Stimulated activated CD4-positive, alpha-beta T cell treated with anti-CD3 and anti-CD28 coated beads, TNF-alpha, amount 100 ng/mL, for 4 hours (primary cell): ENCODE data around the gene CBX6.

ENCODE experiments used
- DNase-seq, 3 experiments: peaks; one replicate each; pipeline ENCODE4 v3.0.0-alpha.2; 2020; ENCODE audit warnings: low read depth in 3 of 3

The CBX6 gene

DNA sequence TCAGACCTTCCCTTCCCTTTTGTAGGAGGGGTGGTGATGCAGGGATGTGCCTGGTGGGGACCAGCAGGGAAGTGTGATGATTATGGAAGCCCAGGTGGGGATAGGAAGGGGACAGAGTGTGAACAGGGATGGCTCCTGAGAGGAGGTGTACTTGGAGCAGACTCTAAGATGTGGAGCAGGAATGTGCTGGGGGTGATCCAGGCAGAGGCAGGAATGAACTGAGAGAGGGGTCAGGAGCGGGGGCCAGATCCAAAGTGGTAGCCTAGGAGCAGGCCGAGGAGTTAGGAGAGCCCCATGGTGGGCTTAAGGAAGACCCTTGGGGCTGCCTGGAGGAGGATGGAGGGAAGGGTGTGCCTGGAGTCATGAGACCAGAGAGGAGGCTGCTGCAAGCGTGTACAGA is 31.9 kb downstream of the CBX6 start:
- no peak for DNase-seq

GRCh38 chr22:38839686-38840085 is 32.3 kb downstream of the CBX6 start:
- DNase-seq: no peak

GRCh38 chr22:38837414-38837928 is 34.5 kb downstream of the CBX6 start:
- DNase-seq: no peak

- DNase-seq: no peak
These were observed 36.1 kb downstream of the CBX6 start for GRCh38 chr22:38835888-38836301.

DNA sequence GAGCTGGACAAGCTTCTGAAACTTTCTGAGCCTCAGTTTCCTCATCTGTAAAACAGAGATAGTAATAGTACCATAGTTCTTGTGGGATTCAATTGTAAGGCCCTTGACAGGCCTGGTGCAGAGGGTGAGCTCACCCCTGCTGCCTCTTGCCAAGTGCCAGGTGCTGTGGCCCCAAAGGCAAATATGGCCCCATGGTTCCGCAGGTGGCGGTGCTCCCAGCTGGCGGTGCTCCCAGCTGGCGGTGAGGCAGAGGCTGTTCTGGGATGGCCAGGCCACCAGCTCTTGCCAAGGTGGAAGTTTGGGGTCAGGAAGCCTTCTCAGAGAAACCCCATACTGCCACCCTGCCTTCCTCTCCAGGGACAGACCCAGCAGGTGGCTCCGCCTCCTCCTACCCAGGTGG is 37.0 kb downstream of the CBX6 start:
- DNase-seq: no peak

DNA sequence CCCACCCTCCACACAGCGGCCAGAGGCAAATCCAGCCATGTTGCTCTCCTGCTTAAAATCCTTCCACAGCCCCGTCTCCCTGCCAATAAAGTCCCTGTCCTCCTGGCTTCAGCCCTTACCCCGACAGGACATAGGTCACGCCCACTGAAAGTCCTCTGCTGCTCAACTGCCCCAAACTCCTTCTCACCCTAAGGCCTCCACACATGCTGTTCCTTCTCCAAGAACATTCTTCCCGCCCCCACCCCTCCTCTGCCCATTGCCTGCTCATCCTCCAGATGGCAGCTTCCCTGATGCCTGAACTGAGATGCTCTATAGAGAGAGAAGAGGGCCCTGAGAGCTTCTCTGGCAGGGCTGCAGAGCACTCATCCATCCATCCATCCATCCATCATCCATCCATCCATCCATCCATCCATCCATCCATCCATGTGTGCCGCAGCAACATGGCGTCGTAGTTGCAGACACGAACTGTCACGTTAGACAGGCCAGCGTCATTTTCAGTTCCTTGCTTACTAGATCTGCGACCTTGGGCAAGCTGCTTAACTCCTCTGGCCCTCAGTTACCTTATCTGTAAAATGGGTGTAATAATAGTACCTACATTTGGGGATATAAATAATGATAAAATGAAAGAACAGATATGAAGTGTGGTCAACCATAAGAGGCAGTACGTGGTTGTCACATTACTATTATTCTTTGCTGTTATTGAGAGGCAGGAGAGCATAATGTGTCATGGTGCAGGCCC is 37.6 kb downstream of the CBX6 start:
- no peak for DNase-seq

DNA sequence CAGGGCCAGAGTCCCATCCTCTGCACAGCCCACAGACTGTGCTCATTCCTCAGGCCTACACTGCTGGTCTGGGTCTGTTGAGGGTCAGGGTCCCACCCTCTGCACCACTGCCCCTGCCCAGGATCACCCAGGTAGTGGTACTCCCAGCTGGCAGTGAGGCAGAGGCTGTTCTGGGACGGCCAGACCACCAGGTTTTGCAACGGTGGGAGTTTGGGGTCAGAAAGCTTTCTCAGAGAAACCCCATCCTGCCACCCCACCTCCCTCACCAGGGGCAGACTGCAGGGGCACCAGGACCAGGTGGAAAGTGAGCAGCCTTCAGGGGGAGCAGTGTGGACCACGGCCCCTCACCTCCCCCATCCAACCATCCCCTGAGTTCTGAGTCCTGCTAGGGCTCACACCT is 39.0 kb downstream of the CBX6 start:
- no peak for DNase-seq

DNA sequence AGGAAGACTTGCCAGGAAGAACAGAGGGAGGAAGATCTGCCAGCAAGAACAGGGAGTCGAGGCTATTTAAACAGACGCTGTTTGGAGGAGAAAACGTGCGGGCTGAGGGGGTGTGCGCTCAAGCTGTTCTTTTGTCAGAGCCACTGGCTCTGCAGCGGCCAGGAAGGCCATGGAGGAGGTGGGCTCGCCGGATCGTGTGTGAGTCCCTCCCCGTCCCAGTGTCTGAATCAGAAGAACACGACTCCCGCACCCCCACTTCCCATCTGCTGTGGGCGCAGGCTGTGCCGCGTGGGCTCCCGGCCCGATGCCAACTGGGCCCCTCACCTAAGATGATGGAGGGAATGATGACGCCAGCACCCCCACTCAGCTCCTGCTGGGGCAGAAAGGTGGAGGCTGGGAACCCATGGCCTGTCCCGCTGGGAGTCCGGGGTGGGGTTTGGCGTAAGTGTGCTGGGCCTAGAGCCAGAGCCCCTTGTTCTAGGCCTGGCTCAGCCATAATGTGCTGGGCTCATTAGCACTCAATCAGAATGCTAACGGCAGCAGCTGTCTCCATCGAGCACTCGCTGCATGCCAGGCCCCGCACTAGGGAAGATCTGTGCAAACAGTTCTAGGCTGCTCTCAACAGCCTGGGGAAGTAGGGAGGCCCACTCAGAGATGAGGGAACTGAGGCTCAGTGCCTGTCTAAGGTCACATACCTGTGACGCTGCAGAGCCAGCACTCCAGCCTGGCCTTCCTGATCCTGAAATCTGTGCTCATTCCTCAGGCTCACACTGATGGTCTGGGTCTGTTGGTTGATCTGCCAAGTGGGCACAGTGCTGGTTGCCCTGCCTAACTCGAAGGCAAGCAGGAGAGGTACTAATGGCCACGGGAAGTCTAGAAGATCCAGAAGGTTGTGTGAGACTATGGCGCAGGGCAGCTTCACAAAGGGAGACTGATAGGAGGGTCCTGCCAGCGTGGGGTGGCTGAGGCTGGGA is 39.7 kb downstream of the CBX6 start:
- no peak for DNase-seq

DNA sequence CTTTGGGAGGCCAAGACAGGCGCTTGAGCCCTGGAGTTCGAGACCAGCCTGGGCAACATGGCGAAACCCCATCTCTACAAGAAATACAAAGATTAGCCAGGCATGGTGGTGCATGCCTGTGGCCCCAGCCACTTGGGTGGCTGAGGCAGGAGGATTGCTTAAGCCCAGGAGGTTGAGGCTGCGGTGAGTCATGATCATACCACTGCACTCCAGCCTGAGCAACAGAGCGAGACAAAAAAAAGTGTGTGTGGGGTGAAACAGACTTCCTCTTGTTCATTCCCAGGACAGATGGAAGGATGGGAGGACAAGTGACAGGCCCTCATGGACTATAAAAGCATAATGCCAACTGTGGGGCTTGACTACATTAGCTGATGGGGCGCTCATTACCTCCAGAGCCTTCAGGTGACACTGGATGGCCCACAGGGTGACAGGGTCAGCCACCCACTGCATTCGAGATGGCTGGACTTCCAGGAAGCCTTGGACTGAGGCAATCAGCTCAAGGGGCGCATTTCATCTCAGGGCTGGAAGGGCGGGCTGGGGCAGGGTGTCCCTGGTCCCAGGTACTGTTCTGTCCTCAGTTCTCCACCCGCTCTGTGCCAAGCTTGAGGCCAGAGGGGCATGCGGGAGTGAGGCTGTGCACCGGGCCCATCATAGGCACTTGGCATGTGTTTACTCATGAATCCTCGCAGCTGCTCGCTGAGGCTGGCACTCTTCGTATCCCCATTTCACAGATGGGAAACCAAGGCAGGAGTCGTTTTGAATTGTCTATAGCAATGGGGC is 40.7 kb downstream of the CBX6 start:
- no peak for DNase-seq

DNA sequence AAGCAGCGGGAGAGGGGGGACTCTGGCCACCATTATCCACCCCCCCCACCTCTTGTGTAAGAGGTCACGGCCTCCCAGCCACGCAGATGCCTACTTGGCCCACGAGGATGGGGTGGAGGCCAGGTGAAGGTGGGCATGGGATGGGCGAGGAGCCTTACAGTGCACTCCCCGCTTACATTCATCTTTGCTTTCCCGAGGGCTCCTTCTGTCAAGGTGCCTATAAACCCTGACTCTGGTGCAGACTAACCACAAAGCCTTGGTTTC is 41.2 kb downstream of the CBX6 start:
- no peak for DNase-seq

DNA sequence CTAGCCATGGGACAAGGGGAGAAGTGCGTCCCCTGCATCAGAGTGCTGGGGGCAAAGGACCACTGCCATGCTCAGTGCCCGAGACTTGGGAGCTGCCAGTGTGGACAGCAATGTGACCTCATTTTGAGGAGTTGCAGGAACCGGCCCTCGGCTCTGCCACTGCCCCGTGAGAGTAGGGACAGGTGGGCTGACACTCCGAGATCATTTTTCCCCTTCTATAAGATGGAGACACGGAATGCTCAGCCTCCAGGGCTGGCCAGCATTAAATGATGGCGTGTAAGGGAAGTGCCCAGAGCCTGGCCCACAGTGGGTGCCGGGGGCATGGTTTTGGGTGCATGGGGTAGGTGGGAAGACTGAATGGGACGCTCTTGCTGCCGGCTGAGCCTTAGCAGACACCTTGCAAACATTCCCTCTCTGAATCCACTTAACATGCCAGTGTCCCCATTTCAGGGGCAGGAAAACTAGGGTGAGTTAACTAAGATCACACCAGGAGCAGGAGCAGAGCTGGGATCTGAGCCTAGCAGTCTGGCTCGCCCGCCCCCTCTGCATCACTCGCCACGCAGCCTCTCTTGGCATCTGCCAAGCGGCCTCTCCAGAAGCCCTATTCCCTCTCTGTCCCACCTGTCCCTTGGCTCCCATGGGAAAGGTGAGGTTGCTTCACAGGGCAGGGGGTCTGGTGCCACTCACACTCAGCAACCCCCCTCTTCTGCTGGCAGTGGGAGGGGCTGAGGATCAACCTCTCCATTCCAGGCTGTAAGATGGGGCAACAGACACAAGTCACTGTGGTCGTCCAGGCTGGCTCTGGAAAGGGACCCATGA is 41.8 kb downstream of the CBX6 start:
- DNase-seq: no peak

GRCh38 chr22:38829485-38829884 is 42.5 kb downstream of the CBX6 start:
- DNase-seq: no peak

GRCh38 chr22:38828616-38829205 is 43.3 kb downstream of the CBX6 start:
- DNase-seq: no peak

DNA sequence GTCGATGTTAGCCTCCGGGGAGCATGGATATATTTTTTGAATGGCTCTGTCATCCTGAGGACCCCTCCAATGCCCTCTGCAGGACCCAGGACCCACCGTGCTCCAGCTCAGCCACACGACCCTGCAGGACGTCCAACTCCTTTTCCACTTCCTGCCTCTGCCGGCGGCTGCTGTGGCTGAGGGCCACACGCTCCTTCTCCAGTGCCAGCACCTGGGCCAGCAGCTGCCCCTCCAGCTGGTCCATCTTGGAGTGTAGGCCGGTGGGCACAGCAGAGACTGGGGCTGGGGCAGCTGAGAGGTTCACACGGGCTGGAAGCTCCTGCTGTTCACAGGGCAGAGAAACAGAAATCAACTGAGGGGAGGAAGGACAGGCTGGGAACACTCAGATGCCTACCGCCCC is 43.8 kb downstream of the CBX6 start:
- no peak for DNase-seq

GRCh38 chr22:38827510-38827909 is 44.5 kb downstream of the CBX6 start:
- no peak for DNase-seq

DNA sequence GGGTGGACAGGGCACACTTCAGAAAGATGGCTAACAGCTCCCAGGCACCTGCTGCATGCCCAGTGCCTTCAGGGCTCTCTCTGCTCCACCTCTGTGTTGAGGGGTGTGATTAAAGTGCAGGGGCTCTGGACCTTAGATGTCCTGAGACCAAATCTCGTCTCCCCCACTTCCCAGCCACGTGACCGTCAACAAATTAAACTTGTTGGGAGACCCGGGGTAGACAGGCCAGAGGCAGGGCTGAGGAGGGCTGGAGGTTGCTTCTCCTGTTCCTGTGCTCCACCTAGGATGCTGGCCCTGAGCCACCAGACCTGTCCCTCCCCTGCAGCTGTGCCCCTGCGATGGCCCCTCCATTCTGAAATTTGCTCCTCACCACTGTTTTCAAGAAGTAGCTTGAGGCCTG is 45.2 kb downstream of the CBX6 start:
- no peak for DNase-seq

DNA sequence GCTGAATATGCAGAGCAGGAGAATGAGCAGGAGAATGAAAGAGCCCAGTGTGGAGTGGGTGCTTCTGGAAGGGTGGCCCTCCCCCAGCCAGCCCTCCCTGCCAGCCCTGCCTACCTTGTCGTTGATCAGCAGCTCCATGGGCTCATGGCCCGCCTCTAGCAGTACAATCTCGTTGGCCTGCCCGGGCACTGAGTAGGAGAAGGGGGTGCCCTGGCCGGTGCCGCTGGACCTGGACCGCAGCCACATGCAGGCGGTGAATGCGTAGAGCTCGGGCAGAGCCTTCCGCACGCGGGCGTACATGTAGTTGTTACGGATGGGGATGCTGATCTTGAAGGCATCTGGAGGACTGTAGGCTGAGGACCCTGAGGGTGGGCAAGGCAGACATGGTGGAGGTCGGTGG is 45.6 kb downstream of the CBX6 start:
- no peak for DNase-seq

DNA sequence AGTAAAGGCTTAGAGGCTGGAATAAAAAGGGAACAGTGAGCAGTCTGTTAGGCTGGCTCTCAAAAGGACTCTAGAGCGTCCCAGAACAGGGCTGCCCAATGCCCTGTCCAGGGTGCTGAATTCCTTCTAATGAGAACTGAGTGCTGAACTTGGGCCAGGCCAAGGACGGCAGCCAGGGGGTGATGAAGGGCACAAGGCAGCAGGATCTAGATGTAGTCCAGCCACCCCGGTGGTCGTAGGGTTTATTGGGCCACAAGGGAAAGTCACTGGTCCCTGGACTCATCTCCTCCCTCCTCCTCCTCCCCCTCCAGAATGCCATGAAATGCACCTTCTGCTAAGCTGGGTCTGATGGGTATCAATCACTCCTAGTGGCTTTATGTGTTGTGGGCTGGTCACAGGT is 47.4 kb downstream of the CBX6 start:
- DNase-seq: no peak

DNA sequence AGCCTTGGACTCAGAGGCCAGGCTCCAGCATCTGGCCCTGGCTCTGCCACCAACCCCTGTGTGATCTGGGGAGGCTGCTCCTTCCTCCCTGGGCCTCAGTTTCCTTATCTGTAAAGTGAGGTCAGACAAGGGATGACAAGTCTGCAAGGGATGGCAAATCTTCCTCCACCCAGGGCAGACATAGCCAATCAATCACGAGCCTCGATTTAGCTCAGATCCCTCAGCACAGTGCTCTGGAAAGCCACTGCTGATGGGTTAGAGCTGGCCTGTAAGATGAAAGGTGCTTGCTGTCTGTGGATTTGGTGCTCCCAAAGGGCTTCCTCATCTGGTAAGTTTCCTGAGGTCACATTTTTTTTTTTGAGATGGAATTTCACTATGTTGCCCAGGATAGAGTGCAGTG is 48.4 kb downstream of the CBX6 start:
- no peak for DNase-seq

DNA sequence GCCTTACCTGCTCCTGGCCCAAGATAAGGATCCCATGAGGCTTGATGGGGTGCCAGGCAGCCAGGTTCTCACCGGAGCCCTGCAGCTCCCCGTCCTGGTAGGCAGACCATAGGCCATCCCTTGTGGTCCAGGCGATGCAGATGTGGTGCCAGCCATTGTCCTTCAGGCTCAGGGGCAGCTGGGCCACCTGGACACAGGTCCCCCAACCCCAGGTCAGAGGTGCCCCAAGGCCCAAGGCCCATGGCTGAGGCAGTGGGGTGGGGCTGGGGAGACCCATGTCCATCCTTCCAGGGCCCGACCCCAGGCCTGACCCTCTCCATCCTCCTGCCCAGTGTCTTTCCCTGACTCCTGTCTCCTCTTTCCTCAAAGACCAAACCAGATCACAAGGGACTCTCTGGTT is 48.9 kb downstream of the CBX6 start:
- DNase-seq: no peak

DNA sequence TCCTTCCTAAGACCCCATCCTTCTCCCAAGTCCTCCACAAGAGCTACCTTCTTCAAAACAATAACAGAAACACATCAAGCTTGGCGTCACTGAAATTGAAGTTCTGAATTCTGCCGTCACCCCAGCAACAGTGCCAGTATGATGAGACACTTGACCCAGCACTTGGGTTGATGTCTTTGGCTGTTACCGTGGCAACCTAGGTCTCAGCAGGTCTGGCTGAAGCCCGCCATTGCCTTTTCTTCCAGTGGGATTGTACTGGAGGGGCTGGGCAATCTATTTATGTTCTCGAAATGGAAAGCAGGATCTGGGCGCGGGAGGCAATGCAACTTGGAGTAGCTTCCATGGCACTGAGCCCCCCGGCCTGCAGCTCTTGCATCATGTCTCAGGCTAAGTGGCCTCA is 52.0 kb downstream of the CBX6 start:
- DNase-seq: no peak
